Measurements from ENCODE around the gene MAPK1IP1L. TPM values are rescaled to one million over a fixed set of nuclear protein-coding genes. Genes with fewer than 3 reads are reported as not detected.

MAPK1IP1L gene
- total and polyA plus RNA-seq, 2 donors (not counting 1 experiment from before 2014, with no cell fraction given), result 116 to 141 TPM

- DNase-seq, result no peak
- Mint-ChIP-seq H3K4me1 (peaks cover 33% of the 10 kb centered on the region), H3K27ac (peak overlapping the region; percentile 16), H3K27me3 (no peaks in the 10 kb centered on the region), H3K9me3 (ENCODE audit: insufficient read depth) (peaks cover 6% of the 10 kb centered on the region), H3K4me3 (peak overlapping the region; percentile 20)
- ChIA-PET POLR2A (no interaction called here), CTCF (interaction anchor here (0.6 to 1.7 kb wide), 4 partner anchors 15 to 53 kb away, joined by 4 to 9 read pairs (median 6); partner anchors contain the start of gene MAPK1IP1L)
- intact Hi-C loops (cut with micrococcal nuclease), result loop anchor here (2.0 kb wide), 1 partner anchor 15 kb away; no protein-coding TSS in a partner anchor
- WGBS (ENCODE audit: insufficient coverage), result 100% methylated on average over 3 of the region's 6 CpGs
- no peak overlapping the region for H3K4me2 ChIP-seq (replicated peaks; ENCODE audit: low read depth, low read length, poor library complexity, severe bottlenecking)
- H3K27me3 ChIP-seq (replicated peaks in 1 of 4; ENCODE audit: control extremely low read depth in 1 of 4, control insufficient read depth in 3 of 4, insufficient read depth in 4 of 4, low read length in 3 of 4), result no peaks in the 10 kb centered on the region
- no peak overlapping the region for H2AFZ ChIP-seq (ENCODE audit: insufficient read depth, low read depth, low read length, poor library complexity, severe bottlenecking)
- TF ChIP-seq CTCF (IDR thresholded peaks at IDR 0.05) (no peak), EZH2 (IDR thresholded peaks at IDR 0.05; ENCODE audit: borderline replicate concordance, insufficient read depth, low read depth, low read length, poor library complexity, severe bottlenecking) (no peak)
- no peaks in the 10 kb centered on the region for H3K36me3 ChIP-seq (replicated peaks in 1 of 2; ENCODE audit: control extremely low read depth in 1 of 2, control insufficient read depth in 1 of 2, extremely low read depth in 1 of 2, insufficient read depth in 2 of 2, low read length in 1 of 2)
- no peak overlapping the region for H3K9ac ChIP-seq (ENCODE audit: low read length)
- no peak overlapping the region for H3K27ac ChIP-seq (ENCODE audit: low read length in 2 of 2)
- peaks cover 0 to 3% (median 3%) of the 10 kb centered on the region in 3 donors for H3K9me3 ChIP-seq (ENCODE audit: control extremely low read depth in 1 of 3, control insufficient read depth in 2 of 3, insufficient read depth in 1 of 3, low read length in 2 of 3)
- no peaks in the 10 kb centered on the region for H4K20me1 ChIP-seq (ENCODE audit: control insufficient read depth, insufficient read depth, low read length, poor library complexity, severe bottlenecking)
- no peak for ATAC-seq (ENCODE audit: low read depth)
- H3K4me1 ChIP-seq (ENCODE audit: control insufficient read depth in 2 of 2, insufficient read depth in 2 of 2, low read length in 2 of 2), result peaks cover 20 to 27% of the 10 kb centered on the region in 2 donors
- H3K4me3 ChIP-seq (ENCODE audit: control extremely low read depth in 1 of 5, extremely low read depth in 1 of 5, insufficient read depth in 1 of 5, low read depth in 2 of 5, low read length in 4 of 5), result no peak overlapping the region
- no peaks in the 10 kb centered on the region for H3K79me2 ChIP-seq (ENCODE audit: control insufficient read depth, insufficient read depth, low read length)
Measured at GRCh38 chr14:55103971-55104954, 52.8 kb downstream of the MAPK1IP1L start.

- Histone ChIP-seq H3K4me3 (ENCODE audit: control extremely low read depth in 1 of 5, extremely low read depth in 1 of 5, insufficient read depth in 1 of 5, low read depth in 2 of 5, low read length in 4 of 5) (no peak overlapping the region), H3K27me3 (replicated peaks in 1 of 4; ENCODE audit: control extremely low read depth in 1 of 4, control insufficient read depth in 3 of 4, insufficient read depth in 4 of 4, low read length in 3 of 4) (no peaks in the 10 kb centered on the region), H3K27ac (ENCODE audit: low read length in 2 of 2) (no peak overlapping the region), H3K79me2 (ENCODE audit: control insufficient read depth, insufficient read depth, low read length) (no peaks in the 10 kb centered on the region), H3K4me2 (replicated peaks; ENCODE audit: low read depth, low read length, poor library complexity, severe bottlenecking) (no peak overlapping the region), H3K9me3 (ENCODE audit: control extremely low read depth in 1 of 3, control insufficient read depth in 2 of 3, insufficient read depth in 1 of 3, low read length in 2 of 3) (peaks cover 0 to 3% (median 3%) of the 10 kb centered on the region in 3 donors), H2AFZ (ENCODE audit: insufficient read depth, low read depth, low read length, poor library complexity, severe bottlenecking) (no peak overlapping the region), H3K9ac (ENCODE audit: low read length) (no peak overlapping the region), H4K20me1 (ENCODE audit: control insufficient read depth, insufficient read depth, low read length, poor library complexity, severe bottlenecking) (no peaks in the 10 kb centered on the region), H3K36me3 (replicated peaks in 1 of 2; ENCODE audit: control extremely low read depth in 1 of 2, control insufficient read depth in 1 of 2, extremely low read depth in 1 of 2, insufficient read depth in 2 of 2, low read length in 1 of 2) (no peaks in the 10 kb centered on the region), H3K4me1 (ENCODE audit: control insufficient read depth in 2 of 2, insufficient read depth in 2 of 2, low read length in 2 of 2) (peaks cover 20 to 27% of the 10 kb centered on the region in 2 donors)
- Mint-ChIP-seq H3K9me3 (ENCODE audit: insufficient read depth) (peaks cover 6% of the 10 kb centered on the region), H3K27me3 (no peaks in the 10 kb centered on the region), H3K4me3 (no peak overlapping the region), H3K27ac (no peak overlapping the region), H3K4me1 (peaks cover 27% of the 10 kb centered on the region)
- ChIA-PET POLR2A (interaction anchor here (0.6 kb wide), 1 partner anchor 1496 kb away, joined by 3 read pairs; no protein-coding TSS in a partner anchor), CTCF (interaction anchor here (1.2 kb wide), 1 partner anchor 19 kb away, joined by 3 read pairs; no protein-coding TSS in a partner anchor)
- 94% methylated on average over 7 of the region's 7 CpGs for WGBS (ENCODE audit: insufficient coverage)
- intact Hi-C loops (cut with micrococcal nuclease), result no loop called here
- DNase-seq, result no peak
- TF ChIP-seq CTCF (IDR thresholded peaks at IDR 0.05) (no peak), EZH2 (IDR thresholded peaks at IDR 0.05; ENCODE audit: borderline replicate concordance, insufficient read depth, low read depth, low read length, poor library complexity, severe bottlenecking) (no peak)
- no peak for ATAC-seq (ENCODE audit: low read depth)
Measured at GRCh38 chr14:55105991-55106390, 54.5 kb downstream of the MAPK1IP1L start.
